ENCODE results near the gene AKT1.

AKT1 gene

GRCh38 chr14:104755621-104756020 is 39.9 kb downstream of the AKT1 start:
- no peaks in the 10 kb centered on the region for H3K9me3 ChIP-seq (ENCODE audit: control insufficient read depth, low read length)
- H3K4me2 ChIP-seq (ENCODE audit: low read length) = no peak overlapping the region
- no peak overlapping the region for H3K9ac ChIP-seq
- peaks cover 3% of the 10 kb centered on the region for H3K79me2 ChIP-seq
- no peak overlapping the region for H2AFZ ChIP-seq
- no peaks in the 10 kb centered on the region for H3K27me3 ChIP-seq (ENCODE audit: control insufficient read depth, insufficient read depth, low read length)
- no peak overlapping the region for H3K4me3 ChIP-seq (ENCODE audit: low read depth, low read length)
- H3K27ac ChIP-seq = no peak overlapping the region
- peaks cover 18% of the 10 kb centered on the region for H3K4me1 ChIP-seq
- H3K36me3 ChIP-seq (ENCODE audit: control insufficient read depth, insufficient read depth, low read length) = no peaks in the 10 kb centered on the region
- no peak for TF ChIP-seq CTCF (IDR thresholded peaks at IDR 0.05)

GRCh38 chr14:104754213-104754851 is 41.2 kb downstream of the AKT1 start:
- H3K36me3 ChIP-seq (ENCODE audit: control insufficient read depth, insufficient read depth, low read length) = no peaks in the 10 kb centered on the region
- H3K27me3 ChIP-seq (ENCODE audit: control insufficient read depth, insufficient read depth, low read length) = no peaks in the 10 kb centered on the region
- H2AFZ ChIP-seq = no peak overlapping the region
- H3K4me3 ChIP-seq (ENCODE audit: low read depth, low read length) = peak overlapping the region; percentile 99
- no peaks in the 10 kb centered on the region for H3K9me3 ChIP-seq (ENCODE audit: control insufficient read depth, low read length)
- TF ChIP-seq CTCF (IDR thresholded peaks at IDR 0.05) = no peak
- no peak overlapping the region for H3K9ac ChIP-seq
- H3K4me1 ChIP-seq = peaks cover 18% of the 10 kb centered on the region
- H3K79me2 ChIP-seq = peaks cover 3% of the 10 kb centered on the region
- peak overlapping the region; percentile 95 for H3K4me2 ChIP-seq (ENCODE audit: low read length)
- H3K27ac ChIP-seq = no peak overlapping the region

- H3K27ac ChIP-seq = peak overlapping the region; percentile 40
- peak overlapping the region; percentile 99 for H3K4me3 ChIP-seq (ENCODE audit: low read depth, low read length)
- H2AFZ ChIP-seq = peak overlapping the region; percentile 82
- H3K79me2 ChIP-seq = peaks cover 3% of the 10 kb centered on the region
- H3K9ac ChIP-seq = peak overlapping the region; percentile 82
- no peak for TF ChIP-seq CTCF (IDR thresholded peaks at IDR 0.05)
- H3K4me1 ChIP-seq = peaks cover 15% of the 10 kb centered on the region
- peak overlapping the region; percentile 95 for H3K4me2 ChIP-seq (ENCODE audit: low read length)
- no peaks in the 10 kb centered on the region for H3K9me3 ChIP-seq (ENCODE audit: control insufficient read depth, low read length)
- H3K36me3 ChIP-seq (ENCODE audit: control insufficient read depth, insufficient read depth, low read length) = no peaks in the 10 kb centered on the region
- no peaks in the 10 kb centered on the region for H3K27me3 ChIP-seq (ENCODE audit: control insufficient read depth, insufficient read depth, low read length)
Measured at GRCh38 chr14:104753528-104754212, 41.9 kb downstream of the AKT1 start.

GRCh38 chr14:104752735-104753527 is 42.6 kb downstream of the AKT1 start, which contains the start of gene SIVA1:
Gene SIVA1, plus strand, starts transcription at chr14:104753147. Its CDS starts 55 bp downstream, at chr14:104753202.
- Histone ChIP-seq H3K4me2 (ENCODE audit: low read length) (peak within 1 kb of the TSS; percentile 95), H3K9ac (peak within 1 kb of the TSS; percentile 82), H3K27me3 (ENCODE audit: control insufficient read depth, insufficient read depth, low read length) (no peaks in the 10 kb centered on the region), H3K4me1 (peaks cover 11% of the 10 kb centered on the region), H3K79me2 (peaks cover 3% of the 10 kb centered on the region), H3K4me3 (ENCODE audit: low read depth, low read length) (peak within 1 kb of the TSS; percentile 99), H3K36me3 (ENCODE audit: control insufficient read depth, insufficient read depth, low read length) (no peaks in the 10 kb centered on the region), H2AFZ (peak within 1 kb of the TSS; percentile 82), H3K27ac (peak within 1 kb of the TSS; percentile 49), H3K9me3 (ENCODE audit: control insufficient read depth, low read length) (no peaks in the 10 kb centered on the region)
- TF ChIP-seq CTCF (IDR thresholded peaks at IDR 0.05) = no peak
